ENCODE data around the gene CDKN2A. TPM values are rescaled to one million over a fixed set of nuclear protein-coding genes. Genes with fewer than 3 reads are reported as not detected.

Gene CDKN2A
- total RNA-seq, 1 donor from 2014 or later, result 1.0 TPM

GRCh38 chr9:22005702-22006606, 11.8 kb upstream of the CDKN2A start:
- DNase-seq, result peak; percentile 25

- peak; percentile 56 for DNase-seq
These were observed 11.0 kb upstream of the CDKN2A start for GRCh38 chr9:22005021-22005701.

GRCh38 chr9:22002038-22002437, 7.8 kb upstream of the CDKN2A start:
- no peak for DNase-seq

GRCh38 chr9:21998026-21998425, 3.8 kb upstream of the CDKN2A start:
- DNase-seq, result no peak

- DNase-seq, result no peak
These were observed 3.3 kb upstream of the CDKN2A start for GRCh38 chr9:21997480-21997879.

- DNase-seq, result no peak
These were observed 2.7 kb upstream of the CDKN2A start for GRCh38 chr9:21996858-21997257.

GRCh38 chr9:21996438-21996837, 2.2 kb upstream of the CDKN2A start:
- no peak for DNase-seq

GRCh38 chr9:21995666-21996398, 1.6 kb upstream of the CDKN2A start:
- DNase-seq, result peak; percentile 71

- DNase-seq, result peak; percentile 77
These were observed 944 bp upstream of the CDKN2A start for GRCh38 chr9:21995006-21995665.

GRCh38 chr9:21994556-21995005, 389 bp upstream of the CDKN2A start, which contains the start of gene CDKN2B-AS1:
Gene CDKN2B-AS1 (plus strand): TSS chr9:21994791.
- DNase-seq, result peak; percentile 85

GRCh38 chr9:21993007-21993406, 1.2 kb downstream of the CDKN2A start:
- DNase-seq, result no peak

- no peak for DNase-seq
These were observed 2.9 kb downstream of the CDKN2A start for GRCh38 chr9:21991072-21991959.

GRCh38 chr9:21989440-21990189, 4.6 kb downstream of the CDKN2A start:
- DNase-seq, result peak; percentile 23

GRCh38 chr9:21988056-21988990, 5.9 kb downstream of the CDKN2A start:
- no peak for DNase-seq

- no peak for DNase-seq
These were observed 8.1 kb downstream of the CDKN2A start for GRCh38 chr9:21985964-21986667.

- DNase-seq, result no peak
These were observed 10.1 kb downstream of the CDKN2A start for GRCh38 chr9:21984101-21984500.

- no peak for DNase-seq
These were observed 10.6 kb downstream of the CDKN2A start for GRCh38 chr9:21983561-21983935.

- DNase-seq, result no peak
These were observed 11.2 kb downstream of the CDKN2A start for GRCh38 chr9:21982861-21983560.
